HuH-7 (cell line): ENCODE results near the gene ZKSCAN8.

Source experiments
- DNase-seq: peaks from one replicate; pipeline ENCODE4 v3.0.0; 2011; ENCODE audit warnings: low spot score

Gene ZKSCAN8

GRCh38 chr6:28139860-28140543 is 1.7 kb upstream of the ZKSCAN8 start:
- no peak for DNase-seq

GRCh38 chr6:28140616-28141015 is 1.1 kb upstream of the ZKSCAN8 start:
- DNase-seq: no peak

- DNase-seq: no peak
These were observed 763 bp downstream of the ZKSCAN8 start for GRCh38 chr6:28142446-28142845.

GRCh38 chr6:28145231-28145630 is 3.5 kb downstream of the ZKSCAN8 start:
- no peak for DNase-seq

- DNase-seq: no peak
These were observed 10.8 kb downstream of the ZKSCAN8 start for GRCh38 chr6:28152531-28152930.

- DNase-seq: no peak
These were observed 11.9 kb downstream of the ZKSCAN8 start for GRCh38 chr6:28153546-28153945.

GRCh38 chr6:28154357-28154756 is 12.7 kb downstream of the ZKSCAN8 start:
- no peak for DNase-seq

- DNase-seq: no peak
These were observed 16.6 kb downstream of the ZKSCAN8 start for GRCh38 chr6:28158318-28158717.

GRCh38 chr6:28159029-28159607 is 17.4 kb downstream of the ZKSCAN8 start:
- no peak for DNase-seq

GRCh38 chr6:28160233-28160632 is 18.6 kb downstream of the ZKSCAN8 start:
- DNase-seq: no peak

- no peak for DNase-seq
These were observed 19.9 kb downstream of the ZKSCAN8 start for GRCh38 chr6:28161410-28162079.

- DNase-seq: no peak
These were observed 23.9 kb downstream of the ZKSCAN8 start for GRCh38 chr6:28165563-28165962.

GRCh38 chr6:28167068-28167467 is 25.4 kb downstream of the ZKSCAN8 start:
- no peak for DNase-seq

- DNase-seq: no peak
These were observed 26.2 kb downstream of the ZKSCAN8 start for GRCh38 chr6:28167926-28168325.

GRCh38 chr6:28171271-28171670 is 29.6 kb downstream of the ZKSCAN8 start:
- no peak for DNase-seq

GRCh38 chr6:28172006-28172405 is 30.3 kb downstream of the ZKSCAN8 start:
- no peak for DNase-seq

- no peak for DNase-seq
These were observed 34.7 kb downstream of the ZKSCAN8 start for GRCh38 chr6:28176373-28176772.

- DNase-seq: no peak
These were observed 40.6 kb downstream of the ZKSCAN8 start for GRCh38 chr6:28182255-28182654.

GRCh38 chr6:28188111-28188979 is 46.7 kb downstream of the ZKSCAN8 start:
- no peak for DNase-seq

GRCh38 chr6:28200020-28200419 is 58.3 kb downstream of the ZKSCAN8 start:
- no peak for DNase-seq

- DNase-seq: no peak
These were observed 61.5 kb downstream of the ZKSCAN8 start for GRCh38 chr6:28203201-28203600.

- no peak for DNase-seq
These were observed 64.2 kb downstream of the ZKSCAN8 start for GRCh38 chr6:28205879-28206278.

GRCh38 chr6:28206527-28206926 is 64.8 kb downstream of the ZKSCAN8 start:
- DNase-seq: no peak
